Erythroblast (primary cell): Measurements from ENCODE around the gene UHRF1.

ENCODE experiments used
- GATA1 ChIP-seq: IDR thresholded peaks from 2 replicates; pipeline ENCODE4 v1.6.1; 2011; ENCODE audit warnings: low read depth, mild to moderate bottlenecking, control low read depth, low read length, moderate library complexity
- POLR2A ChIP-seq: IDR thresholded peaks from 2 replicates; pipeline ENCODE4 v1.6.1; 2011; ENCODE audit warnings: mild to moderate bottlenecking, low read length

- TF ChIP-seq POLR2A = no peak
- no peak for TF ChIP-seq GATA1
Observed at GRCh38 chr19:4980838-4981680, 71.8 kb downstream of the UHRF1 start.
